Stimulated activated CD4-positive, alpha-beta T cell treated with anti-CD3 and anti-CD28 coated beads, Interleukin-1b, Interleukin-23, amount 100 ng/mL, for 24 hours (primary cell): ENCODE results near the gene DMXL2.
"Not testable (repeated sequence)": the region's sequence is repeated elsewhere in the genome, so short reads cannot be mapped to it uniquely, and the experiment has no call there.

Experiments used
- DNase-seq, 4 experiments: peaks; one replicate each; pipeline ENCODE4 v3.0.0-alpha.2; 2020; ENCODE audit warnings: low read depth in 4 of 4, low spot score in 1 of 4

DMXL2 gene

DNA sequence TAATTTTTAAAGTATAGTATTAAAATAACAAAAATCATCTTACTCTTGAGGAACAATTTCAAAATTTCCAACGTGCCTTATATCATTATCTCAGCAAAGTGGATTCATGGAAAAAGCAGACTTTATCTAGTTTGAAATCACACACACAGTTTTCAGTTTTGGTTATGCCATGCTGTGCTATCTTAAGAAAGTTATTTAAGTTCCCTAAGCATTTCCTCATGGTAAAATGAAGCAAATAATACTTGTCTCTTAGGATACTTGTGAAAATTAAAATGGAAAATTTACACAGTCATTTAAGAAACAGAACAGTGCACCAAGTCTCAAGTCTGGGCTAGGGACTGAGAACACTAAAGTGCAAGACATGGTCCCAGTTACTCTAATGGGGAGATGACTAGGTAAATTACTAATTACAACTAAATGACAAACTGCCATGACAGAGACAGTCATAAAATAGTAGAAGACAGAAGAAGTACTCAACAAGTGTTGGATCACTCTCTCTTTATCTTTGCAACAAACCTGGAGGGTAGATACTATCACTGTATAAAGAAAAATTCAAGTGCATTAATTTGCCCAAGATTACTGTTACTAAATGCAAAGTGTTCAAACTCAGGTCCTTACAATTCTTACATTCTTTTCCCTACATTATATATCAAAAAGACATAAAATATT is 44.8 kb downstream of the DMXL2 start:
- DNase-seq, result no peak

DNA sequence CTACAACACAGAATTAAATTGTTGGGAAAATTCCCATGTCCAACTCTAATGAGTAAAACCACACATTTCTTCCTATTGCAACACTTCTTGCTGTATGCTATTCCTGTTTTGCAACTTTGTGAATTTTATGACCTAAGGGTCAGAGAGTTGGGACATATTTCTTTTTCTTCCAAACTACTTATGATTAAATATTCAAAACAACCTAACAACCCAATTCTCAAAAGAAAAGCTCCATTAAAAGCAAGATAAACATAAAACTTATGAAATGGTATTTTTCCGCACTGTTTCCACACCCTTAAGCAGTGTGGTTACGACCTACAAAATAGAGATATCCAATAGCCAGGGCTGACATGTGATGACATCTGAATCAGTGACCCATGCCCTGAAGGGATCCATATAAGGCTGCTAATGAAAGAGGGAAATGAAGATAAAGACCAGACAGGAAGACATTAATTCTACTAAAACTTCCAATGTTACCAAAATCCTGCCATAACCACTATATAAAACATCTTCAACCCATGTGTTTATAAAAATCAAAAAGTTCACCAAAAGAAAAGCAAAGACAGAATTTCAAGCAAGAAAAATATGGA is 45.6 kb downstream of the DMXL2 start:
- DNase-seq, result no peak

DNA sequence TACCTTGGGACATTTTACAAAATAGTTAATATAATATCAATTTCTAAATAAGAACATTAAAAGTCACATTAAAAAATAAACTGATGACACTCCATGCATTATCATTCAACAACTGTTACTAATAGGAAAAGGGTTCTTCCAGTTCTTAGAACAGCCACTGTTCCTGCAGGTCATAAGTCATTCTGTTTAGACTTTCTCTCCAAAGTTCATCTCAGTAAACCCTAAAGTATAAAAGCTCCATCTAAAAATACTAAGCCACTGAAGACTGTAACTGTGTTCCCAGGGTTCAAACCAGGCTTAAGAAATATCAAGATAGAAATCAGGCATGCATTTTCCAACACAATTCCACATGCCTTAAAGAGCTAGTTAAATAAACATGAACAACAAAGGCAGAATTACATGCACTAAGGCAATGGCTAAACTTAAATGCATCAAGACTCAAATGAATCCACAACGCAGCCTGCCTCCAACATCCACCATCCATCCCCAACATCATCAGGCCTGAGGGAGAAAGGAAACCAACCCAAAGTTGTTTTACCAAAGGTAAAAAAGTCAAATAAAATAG is 46.2 kb downstream of the DMXL2 start:
- no peak for DNase-seq

DNA sequence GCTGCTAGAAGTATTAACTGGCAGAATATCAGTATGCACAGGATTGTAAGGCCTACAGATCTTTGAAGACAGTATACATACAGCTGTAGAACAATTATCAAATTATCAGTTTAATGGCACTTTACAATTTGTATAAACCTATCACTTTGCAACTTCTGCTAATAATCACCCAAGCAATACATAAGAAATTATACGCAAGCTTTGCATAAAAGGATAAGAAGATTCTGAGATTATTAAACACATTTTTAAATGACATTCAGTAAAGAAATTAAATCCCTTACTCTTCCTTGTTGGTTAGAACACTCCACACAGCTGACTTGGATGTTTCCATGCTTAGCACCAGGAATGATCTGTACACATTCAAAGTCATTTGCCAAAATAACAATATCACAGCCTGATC is 46.8 kb downstream of the DMXL2 start:
- DNase-seq, result no peak

DNA sequence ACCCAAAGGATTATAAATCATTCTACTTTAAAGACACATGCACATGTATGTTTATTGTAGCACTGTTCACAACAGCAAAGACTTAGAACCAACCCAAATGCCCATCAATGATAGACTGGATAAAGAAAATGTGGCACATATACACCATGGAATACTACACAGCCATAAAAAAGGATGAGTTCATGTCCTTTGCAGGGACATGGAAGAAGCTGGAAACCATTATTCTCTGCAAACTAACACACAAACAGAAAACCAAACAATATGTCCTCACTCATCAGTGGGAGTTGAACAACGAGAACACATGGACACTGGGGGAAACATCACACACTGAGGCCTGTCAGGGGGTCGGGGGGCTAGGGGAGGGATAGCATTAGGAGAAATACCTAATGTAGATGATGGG is 49.2 kb downstream of the DMXL2 start:
- DNase-seq, result not testable (repeated sequence)

DNA sequence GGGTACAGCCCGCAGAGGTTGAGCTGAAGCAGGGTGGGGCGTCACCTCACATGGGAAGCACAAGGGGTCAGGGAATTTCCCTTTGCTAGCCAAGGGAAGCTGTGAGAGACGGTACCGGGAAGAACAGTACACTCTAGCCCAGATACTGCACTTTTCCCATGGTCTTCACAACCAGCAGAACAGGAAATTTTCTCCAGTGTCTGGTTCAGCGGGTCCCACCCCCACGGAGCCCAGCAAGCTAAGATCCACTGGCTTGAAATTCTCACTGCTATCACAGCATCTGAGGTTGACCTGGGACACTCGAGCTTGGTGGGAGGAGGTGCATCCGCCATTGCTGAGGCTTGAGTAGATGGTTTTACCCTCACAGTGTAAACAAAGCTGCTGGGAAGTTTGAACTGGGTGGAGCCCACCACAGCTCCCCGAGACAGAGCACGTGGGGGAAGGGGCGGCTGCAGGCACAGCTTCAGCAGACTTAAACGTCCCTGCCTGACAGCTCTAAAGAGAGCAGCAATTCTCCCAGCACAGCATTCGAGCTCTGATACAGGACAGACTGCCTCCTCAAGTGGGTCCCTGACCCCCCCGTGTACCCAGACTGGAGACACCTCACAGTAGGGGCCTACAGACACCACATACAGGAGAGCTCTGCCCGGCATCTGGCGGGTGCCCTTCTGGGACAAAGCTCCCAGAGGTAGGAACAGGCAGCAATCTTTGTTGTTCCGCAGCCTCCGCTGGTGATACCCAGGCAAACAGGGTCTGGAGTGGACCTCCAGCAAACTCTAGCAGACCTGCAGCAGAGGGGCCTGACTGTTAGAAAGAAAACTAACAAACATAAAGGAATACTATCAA is 53.4 kb downstream of the DMXL2 start:
- not testable (repeated sequence) for DNase-seq

DNA sequence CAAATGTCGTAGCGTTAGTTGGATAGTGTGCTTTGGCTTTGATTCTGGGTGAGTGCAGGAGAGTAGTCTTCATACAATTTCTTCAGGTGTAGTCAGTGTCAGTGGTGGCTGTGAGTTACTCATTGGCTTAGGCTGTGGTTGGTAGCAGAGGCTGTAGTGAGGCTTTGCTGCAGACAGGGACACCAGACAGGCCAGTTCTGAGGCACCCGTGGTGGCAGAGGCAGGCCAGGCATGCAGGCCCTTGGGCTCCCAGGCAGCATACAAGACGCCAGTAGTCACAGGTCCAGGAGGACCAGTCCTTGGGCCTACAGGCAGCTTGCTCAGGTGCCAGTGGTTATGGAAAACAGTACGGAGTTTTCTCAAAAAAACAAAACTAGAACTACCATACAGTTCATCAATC is 61.3 kb downstream of the DMXL2 start:
- no peak for DNase-seq

DNA sequence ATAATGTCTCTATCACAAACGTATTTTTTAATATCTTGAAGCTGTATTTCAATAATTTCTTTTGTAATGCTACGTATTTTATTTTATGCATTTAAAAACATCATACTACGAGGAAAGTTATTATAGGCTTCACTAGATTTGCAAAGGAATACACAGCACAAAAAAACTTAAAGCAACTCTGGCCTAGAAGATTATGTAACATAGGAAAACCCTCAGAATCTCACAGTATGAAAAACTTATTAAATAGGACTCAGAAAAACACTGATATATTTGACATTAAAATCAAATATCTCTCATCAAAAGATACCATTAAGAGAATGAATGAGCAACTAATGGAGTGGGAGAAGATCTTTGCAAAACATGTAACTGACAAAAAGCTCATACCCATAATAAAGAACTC is 63.7 kb downstream of the DMXL2 start:
- no peak for DNase-seq

DNA sequence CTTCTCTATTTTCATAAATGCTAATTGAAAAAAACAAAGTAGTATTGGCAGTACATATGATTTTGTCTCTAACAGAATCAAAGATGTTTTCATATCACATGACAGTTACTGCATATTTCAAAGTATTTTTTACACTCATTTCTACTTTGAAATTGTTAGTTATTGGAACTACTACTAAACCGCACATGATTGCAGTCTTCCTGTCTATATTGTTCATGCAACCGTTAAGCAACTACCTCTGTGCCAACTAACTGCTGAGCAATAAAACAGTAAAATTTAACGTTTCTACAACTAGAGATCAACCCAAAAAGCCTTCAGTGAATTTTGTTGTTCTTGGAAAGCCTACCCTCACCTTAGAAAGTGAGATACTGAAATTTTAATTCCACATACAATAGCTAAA is 64.2 kb downstream of the DMXL2 start:
- no peak for DNase-seq

DNA sequence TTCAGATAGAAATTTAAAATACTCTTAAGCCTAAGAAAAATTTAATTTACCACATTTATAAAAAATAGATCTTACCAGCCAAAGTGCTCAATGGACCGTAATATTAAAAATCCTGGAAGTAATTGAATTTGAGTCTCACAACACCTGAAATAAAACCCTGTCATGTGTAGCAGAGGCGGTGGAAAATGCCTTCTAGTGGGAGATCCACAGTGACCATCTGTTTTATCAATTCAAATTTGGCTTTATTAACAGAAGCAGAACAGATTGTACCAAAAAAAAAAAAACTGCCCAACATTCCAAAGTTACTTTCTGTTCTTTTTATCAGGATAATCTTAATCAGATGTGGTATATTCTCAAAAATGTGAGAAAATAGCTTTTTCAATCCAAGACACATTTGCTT is 71.7 kb downstream of the DMXL2 start:
- no peak for DNase-seq

DNA sequence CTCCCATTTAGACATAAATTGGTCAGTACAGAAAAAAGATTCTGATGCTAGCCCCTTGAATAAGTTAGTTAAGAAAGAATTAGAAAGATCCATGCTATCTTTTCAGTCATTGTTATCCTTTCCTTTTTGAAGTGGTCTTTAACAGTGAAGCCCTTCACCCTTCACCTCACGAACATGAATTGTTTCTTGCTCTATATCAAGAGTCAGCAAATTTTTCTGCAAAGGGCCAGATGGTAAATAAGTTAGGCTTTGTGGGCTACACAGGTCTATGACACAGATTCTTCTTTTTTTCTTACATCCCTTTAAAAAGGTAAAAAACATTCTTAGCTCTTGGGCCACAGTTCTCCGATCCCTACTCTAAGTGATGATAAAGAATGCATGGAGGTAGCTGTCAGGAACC is 74.9 kb downstream of the DMXL2 start:
- DNase-seq, result no peak

DNA sequence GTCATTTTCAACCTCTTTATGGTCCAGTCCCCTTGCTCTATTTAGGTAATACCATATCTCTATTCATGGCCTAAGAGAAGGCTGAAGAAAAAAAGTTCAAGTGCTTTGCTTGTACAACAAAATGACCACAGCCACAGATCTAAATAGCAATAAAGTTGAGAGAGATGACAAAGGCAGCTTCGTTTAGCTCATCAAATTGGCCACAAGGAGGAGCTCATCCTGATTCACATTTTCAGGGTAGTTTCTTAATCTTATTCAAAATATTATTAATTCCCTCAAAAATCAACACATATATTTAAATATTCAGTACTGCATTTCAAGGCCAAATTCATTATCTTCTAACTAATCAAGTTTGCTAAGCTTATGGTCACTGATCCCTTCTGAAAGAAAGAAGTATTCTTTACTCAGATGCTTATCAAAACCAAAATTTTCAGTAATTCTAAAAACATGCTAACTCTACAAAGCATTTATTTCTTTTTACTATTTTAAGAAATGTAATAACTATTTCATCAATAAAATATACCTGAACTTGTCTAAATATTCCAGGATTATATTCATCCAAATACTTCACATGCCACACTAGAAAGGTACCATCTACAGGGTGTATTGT is 85.5 kb downstream of the DMXL2 start:
- no peak for DNase-seq

DNA sequence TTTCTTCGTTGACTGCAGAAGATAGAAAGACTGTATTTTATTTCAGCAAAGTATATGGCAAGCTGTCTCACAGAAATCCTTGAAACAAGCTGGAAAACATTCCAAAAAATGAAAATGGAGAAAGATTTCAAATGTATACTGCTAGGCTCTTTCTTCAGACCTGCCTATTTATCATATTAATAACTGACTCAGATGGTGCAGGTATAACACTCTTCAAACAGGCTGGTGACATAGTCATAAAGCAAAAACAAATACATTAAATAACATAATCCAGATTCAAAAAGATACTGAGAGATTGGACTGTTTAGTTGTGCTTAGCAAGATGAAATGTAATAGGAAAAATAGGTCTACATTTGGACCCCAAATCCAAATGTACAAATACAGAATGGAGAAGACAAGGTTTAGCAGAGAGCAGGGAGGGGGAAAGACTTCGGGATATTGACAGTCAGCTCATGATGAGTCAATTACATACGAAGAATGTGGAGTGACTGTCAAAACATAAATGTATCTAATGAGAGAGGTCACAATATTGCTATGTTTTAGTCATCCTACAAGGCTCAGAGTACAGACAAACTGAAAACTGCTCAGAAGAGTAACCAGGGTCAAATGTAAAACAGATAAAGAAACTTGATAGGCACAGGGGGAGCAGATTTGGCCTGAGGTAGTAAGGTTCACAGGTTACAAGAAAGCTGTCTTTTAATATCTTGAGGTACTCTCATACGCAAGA is 88.7 kb downstream of the DMXL2 start:
- no peak for DNase-seq

DNA sequence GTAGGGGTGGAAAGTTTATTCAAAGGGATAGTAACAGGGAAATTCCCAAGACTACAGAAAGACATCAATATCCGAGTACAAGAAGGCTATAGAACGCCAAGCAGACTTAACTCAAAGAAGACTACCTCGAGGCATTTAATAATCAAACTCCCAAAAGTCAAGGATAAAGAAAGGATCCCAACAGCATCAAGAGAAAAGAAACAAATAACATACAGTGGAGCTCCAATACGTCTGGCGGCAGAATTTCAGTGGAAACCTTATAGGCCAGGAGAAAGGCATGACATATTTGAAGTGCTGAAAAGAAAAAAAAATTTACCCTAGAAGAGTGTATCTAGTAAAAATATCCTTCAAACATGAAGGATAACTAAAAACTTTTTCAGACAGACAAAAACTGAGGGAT is 95.6 kb downstream of the DMXL2 start:
- no peak for DNase-seq

DNA sequence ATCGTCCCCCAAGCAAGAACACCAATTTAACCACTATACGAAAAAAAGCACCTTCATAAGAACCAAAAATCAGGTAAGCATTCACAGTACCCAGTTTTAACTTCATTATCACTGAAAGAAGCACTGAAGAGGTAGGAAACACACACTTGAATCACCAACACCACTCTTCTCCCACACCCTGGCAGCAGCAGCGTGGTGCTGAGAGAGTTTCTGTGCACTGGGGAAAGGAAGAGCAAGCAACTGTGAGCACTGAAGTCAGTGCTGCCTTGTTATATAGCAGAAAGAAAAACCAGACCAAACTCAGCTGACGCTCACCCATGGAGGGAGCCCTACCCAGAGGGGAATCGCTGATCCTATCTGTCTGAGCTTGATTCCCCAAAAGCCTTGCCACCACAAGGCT is 98.2 kb downstream of the DMXL2 start:
- no peak for DNase-seq

DNA sequence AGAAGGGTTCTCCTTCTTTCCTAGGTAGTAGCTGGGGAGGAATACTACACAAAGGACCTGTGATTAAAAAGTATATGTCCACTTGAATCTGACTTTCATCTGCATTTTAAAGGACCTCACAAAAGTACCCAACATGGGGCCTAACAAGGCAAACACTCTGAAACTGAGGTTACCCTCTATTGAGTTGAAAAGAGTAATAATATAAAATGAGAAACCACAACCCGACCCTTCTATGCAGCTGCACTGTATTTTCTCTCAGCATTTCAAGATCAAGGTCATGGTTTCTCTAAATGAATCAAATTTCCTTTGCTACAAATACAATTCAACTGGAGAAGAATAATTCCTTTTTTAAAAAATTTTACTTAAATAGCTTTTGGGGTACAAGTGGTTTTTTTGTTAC is 106.3 kb downstream of the DMXL2 start:
- DNase-seq, result no peak

DNA sequence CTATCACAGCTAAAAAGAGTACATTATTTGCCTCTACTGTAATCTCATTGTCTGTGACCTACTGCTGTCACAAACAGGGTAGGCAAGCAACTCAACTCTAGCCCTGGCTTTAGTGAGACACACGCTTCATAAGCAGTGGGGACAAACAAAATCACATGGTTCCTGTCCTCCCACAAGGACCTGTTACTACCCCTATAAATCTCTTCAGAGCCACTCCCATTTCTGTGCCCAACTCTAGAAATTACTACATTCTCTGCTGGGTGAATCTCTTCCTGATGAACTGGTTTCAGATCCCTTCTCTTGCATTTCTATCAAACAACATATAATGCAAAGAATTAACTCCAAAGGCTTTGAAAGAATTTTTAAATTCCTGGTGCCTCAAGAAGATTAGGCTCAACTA is 117.3 kb downstream of the DMXL2 start:
- no peak for DNase-seq

DNA sequence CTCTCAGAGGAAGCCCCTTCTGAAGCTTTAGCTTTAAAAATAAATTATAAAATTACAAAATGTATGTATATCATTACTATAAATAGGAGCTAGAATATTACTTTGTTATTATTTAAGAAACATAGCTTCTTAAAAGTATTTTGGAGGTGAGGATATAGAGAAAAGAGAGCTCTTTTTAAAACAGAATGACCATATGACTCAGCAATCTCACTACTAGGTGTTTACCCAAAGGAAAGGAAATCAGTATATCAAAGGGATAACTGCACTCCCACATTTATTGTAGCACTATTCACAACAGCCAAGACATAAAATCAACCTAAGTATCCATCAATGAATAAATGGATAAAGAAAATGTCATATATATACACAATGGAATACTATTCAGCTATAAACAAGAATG is 119.6 kb downstream of the DMXL2 start:
- no peak for DNase-seq

DNA sequence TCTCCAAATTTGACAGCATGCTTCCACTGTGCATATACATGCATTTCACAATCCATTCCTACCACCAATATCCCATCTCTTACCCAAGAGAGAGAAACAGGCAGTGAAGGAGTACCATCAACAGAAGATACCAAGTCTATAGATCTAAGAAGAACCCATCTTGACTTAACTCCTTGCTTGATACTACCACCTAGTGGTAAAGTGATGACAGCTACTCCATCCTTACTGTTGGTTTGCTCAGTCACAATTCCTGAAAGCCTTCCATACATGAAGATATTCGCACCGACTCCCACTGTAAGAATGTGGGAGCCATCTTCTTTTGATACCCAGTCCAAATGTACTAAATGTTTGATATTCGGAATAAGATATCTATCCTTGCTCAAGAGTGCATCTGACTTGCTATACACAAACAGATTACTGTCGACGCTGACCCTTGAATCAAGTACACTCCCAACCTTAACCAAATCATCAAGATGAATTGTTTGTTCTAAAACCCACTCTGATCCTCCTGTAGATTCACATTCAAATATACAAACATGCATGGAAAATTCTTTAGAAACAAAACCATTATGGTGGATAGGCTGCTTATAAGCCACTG is 123.1 kb downstream of the DMXL2 start:
- DNase-seq, result no peak

DNA sequence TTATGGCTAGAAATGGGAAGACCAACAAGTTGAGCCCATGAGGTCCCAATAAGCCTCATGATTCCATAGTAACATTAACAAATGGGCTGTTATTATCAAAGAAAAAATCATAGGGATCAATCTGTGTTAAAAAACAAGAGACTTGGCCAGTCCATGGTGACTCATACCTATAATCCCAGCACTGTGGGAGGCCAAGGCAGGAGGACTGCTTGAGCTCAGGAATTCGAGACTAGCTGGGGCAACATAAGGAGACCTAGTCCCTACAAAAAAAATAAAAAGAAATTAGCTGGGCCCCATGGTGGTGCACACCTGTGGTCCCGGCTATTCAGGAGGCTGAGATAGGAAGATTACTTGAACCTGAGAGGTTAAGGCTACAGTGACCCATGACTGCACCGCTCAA is 124.8 kb downstream of the DMXL2 start:
- no peak for DNase-seq

DNA sequence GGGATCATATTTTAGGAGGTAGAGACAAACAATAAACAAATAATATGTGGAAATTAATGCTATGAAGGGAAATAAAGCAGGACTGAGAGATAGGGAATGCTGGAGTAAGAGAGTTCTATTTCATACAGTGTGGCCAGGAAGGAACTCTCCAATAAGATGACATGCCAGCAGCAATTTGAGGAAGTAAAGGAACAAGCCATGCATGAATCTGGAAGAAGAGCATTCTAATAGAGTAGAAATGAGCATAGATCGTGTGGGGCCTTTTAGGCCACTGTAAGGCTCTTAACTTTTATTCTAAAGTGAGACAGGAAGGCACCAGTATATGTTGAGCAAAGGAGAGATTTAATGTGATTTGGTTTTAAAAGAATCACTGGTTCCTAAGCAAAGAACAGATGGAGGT is 126.3 kb downstream of the DMXL2 start:
- DNase-seq, result no peak
